GM12874 (cell line): Measurements from ENCODE around the gene ABCA2.

Experiments used
- TF ChIP-seq, protein P1 (sequence below): IDR thresholded peaks from 2 replicates; pipeline ENCODE4 v1.5.1; 2011; ENCODE audit warnings: low read depth, mild to moderate bottlenecking, control low read depth, low read length, moderate library complexity; ENCODE audit not compliant: insufficient read depth

The ABCA2 gene

DNA sequence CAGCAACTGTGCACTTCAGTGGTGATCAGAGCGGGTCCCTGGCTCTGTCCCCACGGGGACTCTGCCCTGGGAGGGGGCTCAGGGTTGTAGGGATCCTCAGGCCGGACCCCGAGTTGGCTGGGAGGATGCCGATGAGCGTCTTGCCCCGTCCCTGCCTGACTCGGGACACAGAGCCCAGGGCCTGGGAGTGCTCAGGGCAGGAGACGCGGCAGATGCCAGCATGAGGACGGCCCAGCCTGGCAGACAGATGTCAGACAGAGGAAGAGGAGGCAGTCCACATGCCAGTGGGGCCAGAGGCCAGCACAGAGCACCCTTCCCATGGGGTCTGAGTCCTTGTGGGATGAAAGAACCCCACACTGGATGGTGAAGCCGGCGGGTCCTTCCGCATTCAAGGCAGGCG, 64.7 kb downstream of the ABCA2 start:
- TF ChIP-seq, protein P1, sequence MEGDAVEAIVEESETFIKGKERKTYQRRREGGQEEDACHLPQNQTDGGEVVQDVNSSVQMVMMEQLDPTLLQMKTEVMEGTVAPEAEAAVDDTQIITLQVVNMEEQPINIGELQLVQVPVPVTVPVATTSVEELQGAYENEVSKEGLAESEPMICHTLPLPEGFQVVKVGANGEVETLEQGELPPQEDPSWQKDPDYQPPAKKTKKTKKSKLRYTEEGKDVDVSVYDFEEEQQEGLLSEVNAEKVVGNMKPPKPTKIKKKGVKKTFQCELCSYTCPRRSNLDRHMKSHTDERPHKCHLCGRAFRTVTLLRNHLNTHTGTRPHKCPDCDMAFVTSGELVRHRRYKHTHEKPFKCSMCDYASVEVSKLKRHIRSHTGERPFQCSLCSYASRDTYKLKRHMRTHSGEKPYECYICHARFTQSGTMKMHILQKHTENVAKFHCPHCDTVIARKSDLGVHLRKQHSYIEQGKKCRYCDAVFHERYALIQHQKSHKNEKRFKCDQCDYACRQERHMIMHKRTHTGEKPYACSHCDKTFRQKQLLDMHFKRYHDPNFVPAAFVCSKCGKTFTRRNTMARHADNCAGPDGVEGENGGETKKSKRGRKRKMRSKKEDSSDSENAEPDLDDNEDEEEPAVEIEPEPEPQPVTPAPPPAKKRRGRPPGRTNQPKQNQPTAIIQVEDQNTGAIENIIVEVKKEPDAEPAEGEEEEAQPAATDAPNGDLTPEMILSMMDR, result no peak

DNA sequence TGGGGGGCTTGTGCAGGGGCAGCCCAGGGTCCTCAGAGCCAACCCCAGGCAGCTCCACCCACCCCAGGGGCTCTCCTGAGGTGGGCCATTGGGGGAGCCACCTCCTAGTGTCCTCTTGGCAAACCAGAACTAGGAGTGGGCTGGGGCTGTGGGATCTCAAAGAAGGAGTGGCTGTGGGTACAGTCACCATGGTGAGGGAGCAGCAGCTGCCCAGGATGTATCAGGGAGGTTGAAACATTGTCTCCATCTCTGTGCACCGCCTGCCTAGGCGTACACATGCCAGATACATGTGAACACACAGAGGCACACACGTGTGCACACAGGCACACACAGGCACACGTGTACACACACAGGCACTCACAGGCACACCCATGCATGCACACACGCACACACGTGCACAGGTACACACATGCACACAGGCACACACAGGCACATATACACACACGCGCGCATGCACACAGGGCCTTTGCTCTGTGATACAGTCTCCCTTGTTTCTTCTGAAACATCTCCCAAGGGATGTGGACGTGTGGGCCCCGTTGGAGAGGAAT, 65.3 kb downstream of the ABCA2 start:
- TF ChIP-seq, protein P1, result no peak

DNA sequence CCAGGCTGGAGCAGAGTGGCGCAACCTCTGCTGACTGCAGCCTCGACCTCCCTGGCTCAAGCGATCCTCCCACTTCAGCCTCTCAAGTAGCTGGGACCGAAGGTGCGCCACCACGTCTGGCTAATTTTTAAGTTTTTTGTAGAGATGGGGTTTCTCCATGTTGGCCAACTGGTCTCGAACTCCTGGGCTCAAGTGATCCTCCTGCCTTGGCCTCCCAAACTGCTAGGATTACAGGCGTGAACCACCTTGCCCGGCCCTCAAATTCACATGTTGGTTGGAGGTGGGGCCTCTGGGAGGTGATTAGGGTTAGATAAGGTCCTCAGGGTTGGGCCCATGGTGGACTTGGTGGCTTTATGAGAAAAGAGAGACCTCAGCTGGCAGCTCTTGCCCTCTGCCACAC, 65.9 kb downstream of the ABCA2 start:
- TF ChIP-seq, protein P1, result no peak

DNA sequence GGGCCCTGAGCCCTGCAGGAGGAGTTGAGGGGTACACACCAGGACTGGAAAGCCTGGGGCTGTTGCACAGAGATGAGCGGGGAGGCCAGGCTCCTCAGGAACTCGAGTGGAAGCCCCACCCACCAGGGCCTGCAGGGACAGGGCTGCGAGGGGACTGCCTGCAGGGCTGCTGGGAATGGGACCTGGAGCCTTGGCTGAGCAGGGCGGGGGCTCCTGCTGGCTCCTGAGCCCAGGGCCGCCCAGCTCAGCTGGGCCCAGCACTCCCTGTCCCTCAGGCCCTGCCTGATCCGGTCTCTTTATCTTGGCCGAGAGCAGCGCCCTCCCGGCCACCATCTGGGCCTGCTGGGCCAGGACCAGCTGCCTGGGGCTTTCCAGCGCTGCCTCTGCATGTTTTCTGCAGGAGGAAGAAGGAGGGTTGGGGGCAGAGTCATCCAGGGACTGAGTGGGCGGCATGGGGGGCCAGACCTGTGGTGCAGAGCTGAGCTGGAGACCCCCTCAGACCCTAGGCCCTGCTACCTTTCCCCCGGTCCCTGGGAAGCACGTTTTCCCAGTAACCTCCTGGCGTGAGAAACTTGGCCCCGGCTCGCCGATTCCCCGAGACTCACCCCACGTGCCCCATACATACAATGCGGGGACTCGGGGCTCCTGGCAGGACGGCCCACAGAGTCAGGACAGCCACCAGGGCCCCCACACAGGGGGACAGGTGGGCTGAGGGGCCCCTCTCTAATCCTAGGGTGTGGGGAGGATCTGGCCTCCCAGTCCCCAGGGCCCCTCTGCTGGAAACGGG, 66.6 kb downstream of the ABCA2 start:
- TF ChIP-seq, protein P1, result no peak

DNA sequence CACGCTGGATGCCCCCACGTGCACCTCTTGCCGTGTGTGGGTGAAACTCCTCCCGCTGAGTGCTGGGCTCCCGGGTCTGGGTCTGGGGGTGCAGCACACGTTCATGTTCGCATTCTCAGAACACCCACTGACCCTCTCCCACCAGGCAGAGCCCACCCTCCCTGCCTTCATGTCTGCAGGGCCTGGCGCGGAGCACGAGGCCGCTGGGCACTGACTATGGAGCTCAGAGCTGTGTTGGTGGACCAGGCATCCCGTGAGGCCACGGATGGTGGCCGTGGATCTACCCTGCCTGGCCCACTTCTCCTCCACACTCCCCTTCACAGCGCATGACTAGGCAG, 67.1 kb downstream of the ABCA2 start:
- TF ChIP-seq, protein P1, result no peak

DNA sequence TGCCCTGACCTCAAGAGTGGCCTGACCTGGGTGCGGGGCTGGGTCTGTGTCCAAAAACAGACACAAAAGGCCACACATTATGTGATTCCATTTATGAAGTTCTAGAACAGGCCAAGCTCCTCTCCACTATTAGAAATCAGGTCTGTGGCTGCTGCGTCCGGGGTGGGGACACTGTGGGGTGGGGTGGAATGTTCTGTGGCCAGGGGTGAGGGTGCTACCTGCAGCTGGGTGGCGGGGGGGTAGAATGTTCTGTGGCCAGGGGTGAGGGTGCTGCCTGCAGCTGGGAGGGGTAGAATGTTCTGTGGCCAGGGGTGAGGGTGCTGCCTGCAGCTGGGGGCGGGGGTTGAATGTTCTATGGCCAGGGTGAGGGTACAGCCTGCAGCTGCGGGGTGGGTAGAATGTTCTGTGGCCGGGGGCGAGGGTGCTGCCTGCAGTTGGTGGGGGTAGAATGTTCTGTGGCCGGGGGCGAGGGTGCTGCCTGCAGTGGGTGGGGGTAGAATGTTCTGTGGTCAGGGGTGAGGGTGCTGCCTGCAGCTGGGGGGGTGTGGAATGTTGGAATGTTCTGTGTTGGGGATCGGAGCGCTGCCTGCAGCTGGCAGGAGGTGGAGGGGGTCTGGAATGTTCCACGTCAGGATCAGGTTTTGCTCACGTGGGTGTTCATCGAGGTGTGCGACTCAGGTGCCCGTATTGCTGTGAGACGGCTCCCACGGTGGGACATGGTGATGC, 67.7 kb downstream of the ABCA2 start:
- TF ChIP-seq, protein P1, result no peak
